ENCODE measurements around the gene CBX1. TPM values are rescaled to one million over a fixed set of nuclear protein-coding genes. Genes with fewer than 3 reads are reported as not detected.
"Not testable (repeated sequence)": the region's sequence is repeated elsewhere in the genome, so short reads cannot be mapped to it uniquely, and the experiment has no call there.

Gene CBX1
- total and polyA plus RNA-seq, 8 donors, result 7.9 to 24.1 (median 12.0) TPM

- intact Hi-C loops (cut with DNase I), result no loop called here
- WGBS, 2 donors, result 86 to 92% methylated on average over 2 of the region's 2 CpGs
These were observed 58.1 kb downstream of the CBX1 start for GRCh38 chr17:48043176-48043575.

GRCh38 chr17:48038687-48039086, 62.6 kb downstream of the CBX1 start:
- Histone ChIP-seq H3K27me3 (no peaks in the 10 kb centered on the region), H3K4me1 (peaks cover 0 to 3% (median 0%) of the 10 kb centered on the region in 3 donors), H3K9me3 (no peaks in the 10 kb centered on the region), H3K27ac (no peak overlapping the region), H3K36me3 (no peaks in the 10 kb centered on the region), H3K4me3 (no peak overlapping the region)
- DNase-seq, result no peak
- ATAC-seq, result no peak
- intact Hi-C loops (cut with DNase I), result no loop called here
- FAIRE-seq, result no peak
- 84 to 86% methylated on average over 2 of the region's 2 CpGs for WGBS, 2 donors
- no peak for TF ChIP-seq CTCF (IDR thresholded peaks at IDR 0.05)

More at GRCh38 chr17:48043176-48043575, 58.1 kb downstream of the CBX1 start:
- peaks cover 11 to 14% (median 12%) of the 10 kb centered on the region in 3 donors for H3K4me1 ChIP-seq
- TF ChIP-seq CTCF (IDR thresholded peaks at IDR 0.05), result no peak
- no peaks in the 10 kb centered on the region for H3K9me3 ChIP-seq
- ATAC-seq, result no peak
- H3K27me3 ChIP-seq, result no peaks in the 10 kb centered on the region
- no peak for FAIRE-seq
- H3K4me3 ChIP-seq, result no peak overlapping the region
- no peak overlapping the region for H3K27ac ChIP-seq
- DNase-seq, result no peak
- H3K36me3 ChIP-seq, result no peaks in the 10 kb centered on the region

- intact Hi-C loops (cut with DNase I), result no loop called here
- no peak overlapping the region for H3K27ac ChIP-seq
- H3K9me3 ChIP-seq, result no peaks in the 10 kb centered on the region
- peaks cover 0 to 3% (median 0%) of the 10 kb centered on the region in 3 donors for H3K4me1 ChIP-seq
- H3K36me3 ChIP-seq, result no peaks in the 10 kb centered on the region
- no peak for DNase-seq
- no peaks in the 10 kb centered on the region for H3K27me3 ChIP-seq
- FAIRE-seq, result no peak
- no peak for TF ChIP-seq CTCF (IDR thresholded peaks at IDR 0.05)
- WGBS, 2 donors, result 9 to 11% methylated on average over 16 to 19 of the region's 19 CpGs
- H3K4me3 ChIP-seq, result peak overlapping the region in 2 of 4 donors; percentile 58 to 74
- ATAC-seq, result peak in 1 of 4 donors; percentile 6
These were observed 63.4 kb downstream of the CBX1 start for GRCh38 chr17:48037838-48038323.

- H3K9me3 ChIP-seq, result no peaks in the 10 kb centered on the region
- DNase-seq (peak; percentile 60 to 88 (median 75)), FAIRE-seq (no peak), ATAC-seq (peak; percentile 82 to 91 (median 88))
- intact Hi-C loops (cut with DNase I), result no loop called here
- H3K27me3 ChIP-seq, result no peaks in the 10 kb centered on the region
- no peaks in the 10 kb centered on the region for H3K36me3 ChIP-seq
- H3K4me1 ChIP-seq, result peaks cover 0 to 3% (median 0%) of the 10 kb centered on the region in 3 donors
- H3K27ac ChIP-seq, result no peak within 1 kb of the TSS
- H3K4me3 ChIP-seq, result peak within 1 kb of the TSS; percentile 35 to 74 (median 46)
- 1% methylated on average over 44 to 73 of the region's 73 CpGs for WGBS, 2 donors
- peak in 3 of 4 donors; percentile 19 to 42 (median 37) for TF ChIP-seq CTCF (IDR thresholded peaks at IDR 0.05)
These were observed 64.0 kb downstream of the CBX1 start, which contains the start of gene COPZ2 for GRCh38 chr17:48037036-48037837. TSS of gene COPZ2 (minus strand) at chr17:48037797. CDS start at chr17:48037777, 20 bp downstream.

GRCh38 chr17:48036693-48037035, 64.6 kb downstream of the CBX1 start:
- intact Hi-C loops (cut with DNase I), result no loop called here
- WGBS, 2 donors, result 41% methylated on average over 6 of the region's 6 CpGs

GRCh38 chr17:48034734-48035133, 66.5 kb downstream of the CBX1 start:
- H3K4me3 ChIP-seq; FAIRE-seq; H3K9me3 ChIP-seq; H3K36me3 ChIP-seq; H3K27ac ChIP-seq; intact Hi-C loops (cut with DNase I); ATAC-seq; H3K27me3 ChIP-seq; DNase-seq; H3K4me1 ChIP-seq: not testable (repeated sequence)
- 88 to 90% methylated on average over 12 of the region's 12 CpGs for WGBS, 2 donors

More at GRCh38 chr17:48036693-48037035, 64.6 kb downstream of the CBX1 start:
- DNase-seq (no peak), FAIRE-seq (no peak), ATAC-seq (no peak)
- H3K27ac ChIP-seq, result no peak overlapping the region
- H3K4me1 ChIP-seq, result peaks cover 0 to 3% (median 0%) of the 10 kb centered on the region in 3 donors
- no peak for TF ChIP-seq CTCF (IDR thresholded peaks at IDR 0.05)
- no peaks in the 10 kb centered on the region for H3K36me3 ChIP-seq
- peak overlapping the region; percentile 35 to 74 (median 46) for H3K4me3 ChIP-seq
- H3K27me3 ChIP-seq, result no peaks in the 10 kb centered on the region
- no peaks in the 10 kb centered on the region for H3K9me3 ChIP-seq

Measured in pancreas (tissue), 10 donors.